ENCODE data around the gene FRMD4B.
A peak's percentile ranks its signal among the peaks of the same experiment; 100 is the strongest.

FRMD4B gene

DNA sequence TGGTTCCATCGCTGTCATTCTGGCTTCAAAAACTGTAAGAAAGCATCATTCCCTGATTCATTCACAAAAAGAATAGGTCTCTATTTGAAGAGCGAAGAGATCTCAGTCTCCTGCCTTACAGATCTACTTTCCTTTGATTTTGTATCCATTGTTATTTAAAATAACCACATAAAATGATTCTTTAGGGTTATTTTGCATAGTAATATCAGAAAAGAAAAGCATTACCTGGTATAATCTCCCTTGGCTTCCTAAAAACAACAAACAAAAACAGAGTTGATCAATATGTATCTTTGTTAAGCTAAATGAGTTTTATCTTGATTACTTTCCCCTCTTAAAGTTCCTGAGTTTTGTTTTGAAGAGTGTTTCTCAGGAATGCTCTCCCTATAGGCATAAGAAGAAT, 136.9 kb downstream of the FRMD4B start:
- no peak overlapping the region for H3K4me3 ChIP-seq (IDR thresholded peaks at IDR 0.05; ENCODE audit: insufficient read depth, low read depth, low read length)
- no peak overlapping the region for H2AFZ ChIP-seq (ENCODE audit: low read depth)
- H4K20me1 ChIP-seq (ENCODE audit: insufficient read depth) = no peaks in the 10 kb centered on the region
- H3K79me2 ChIP-seq (ENCODE audit: insufficient read depth, low read depth) = no peaks in the 10 kb centered on the region
- no peaks in the 10 kb centered on the region for H3K36me3 ChIP-seq (ENCODE audit: insufficient read depth)
- H3K27ac ChIP-seq = no peak overlapping the region
- no peak overlapping the region for H3K9ac ChIP-seq
- H3K27me3 ChIP-seq (ENCODE audit: insufficient read depth, low read depth) = no peaks in the 10 kb centered on the region
- TF ChIP-seq CTCF (conservative IDR thresholded peaks at IDR 0.05; ENCODE audit: low read depth, low read length) = no peak
- H3K4me2 ChIP-seq = no peak overlapping the region
- H3K4me1 ChIP-seq (ENCODE audit: low read depth, poor library complexity, severe bottlenecking) = peaks cover 17% of the 10 kb centered on the region

GRCh38 chr3:69248436-69248835, 137.5 kb downstream of the FRMD4B start:
- Histone ChIP-seq H3K27ac (no peak overlapping the region), H4K20me1 (ENCODE audit: insufficient read depth) (no peaks in the 10 kb centered on the region), H3K4me3 (IDR thresholded peaks at IDR 0.05; ENCODE audit: insufficient read depth, low read depth, low read length) (no peak overlapping the region), H3K36me3 (ENCODE audit: insufficient read depth) (no peaks in the 10 kb centered on the region), H3K9ac (no peak overlapping the region), H3K79me2 (ENCODE audit: insufficient read depth, low read depth) (no peaks in the 10 kb centered on the region), H3K27me3 (ENCODE audit: insufficient read depth, low read depth) (no peaks in the 10 kb centered on the region), H3K4me1 (ENCODE audit: low read depth, poor library complexity, severe bottlenecking) (peaks cover 23% of the 10 kb centered on the region), H2AFZ (ENCODE audit: low read depth) (no peak overlapping the region), H3K4me2 (no peak overlapping the region)
- no peak for TF ChIP-seq CTCF (conservative IDR thresholded peaks at IDR 0.05; ENCODE audit: low read depth, low read length)

DNA sequence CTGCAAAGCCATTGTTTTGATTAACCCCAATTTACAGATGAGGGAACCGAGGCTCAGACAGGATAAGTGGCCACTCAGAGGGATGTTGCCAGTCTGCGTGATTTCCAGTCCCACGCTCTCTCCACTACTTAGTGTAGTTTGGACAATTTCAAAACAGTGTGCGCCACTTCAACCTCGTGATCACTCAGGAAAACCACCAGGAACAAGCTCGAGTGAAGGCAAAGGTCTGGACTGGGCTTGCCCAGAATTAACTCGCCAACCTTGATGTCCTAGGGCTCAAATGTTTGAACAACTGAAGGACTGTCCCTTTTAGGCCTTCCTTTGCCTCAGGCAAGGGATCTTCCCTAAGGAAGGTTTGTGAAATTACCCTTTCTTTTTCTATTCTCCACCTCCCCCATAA, 139.3 kb downstream of the FRMD4B start:
- no peak overlapping the region for H2AFZ ChIP-seq (ENCODE audit: low read depth)
- TF ChIP-seq CTCF (conservative IDR thresholded peaks at IDR 0.05; ENCODE audit: low read depth, low read length) = no peak
- H3K27me3 ChIP-seq (ENCODE audit: insufficient read depth, low read depth) = no peaks in the 10 kb centered on the region
- no peaks in the 10 kb centered on the region for H3K79me2 ChIP-seq (ENCODE audit: insufficient read depth, low read depth)
- no peaks in the 10 kb centered on the region for H4K20me1 ChIP-seq (ENCODE audit: insufficient read depth)
- H3K4me1 ChIP-seq (ENCODE audit: low read depth, poor library complexity, severe bottlenecking) = peaks cover 39% of the 10 kb centered on the region
- no peak overlapping the region for H3K4me2 ChIP-seq
- no peak overlapping the region for H3K27ac ChIP-seq
- H3K9ac ChIP-seq = no peak overlapping the region
- no peaks in the 10 kb centered on the region for H3K36me3 ChIP-seq (ENCODE audit: insufficient read depth)
- H3K4me3 ChIP-seq (IDR thresholded peaks at IDR 0.05; ENCODE audit: insufficient read depth, low read depth, low read length) = no peak overlapping the region

- Histone ChIP-seq H2AFZ (ENCODE audit: low read depth) (peak overlapping the region; percentile 41; the same call in 1 of the 2 replicates), H3K79me2 (ENCODE audit: insufficient read depth, low read depth) (no peaks in the 10 kb centered on the region), H3K27me3 (ENCODE audit: insufficient read depth, low read depth) (no peaks in the 10 kb centered on the region), H3K4me3 (IDR thresholded peaks at IDR 0.05; ENCODE audit: insufficient read depth, low read depth, low read length) (no peak overlapping the region), H3K9ac (peak overlapping the region; percentile 65; the same call in 1 of the 2 replicates), H3K4me1 (ENCODE audit: low read depth, poor library complexity, severe bottlenecking) (peaks cover 65% of the 10 kb centered on the region), H3K36me3 (ENCODE audit: insufficient read depth) (no peaks in the 10 kb centered on the region), H3K27ac (peak overlapping the region; percentile 98), H3K4me2 (peak overlapping the region; percentile 51; the same call in 1 of the 2 replicates), H4K20me1 (ENCODE audit: insufficient read depth) (no peaks in the 10 kb centered on the region)
- no peak for TF ChIP-seq CTCF (conservative IDR thresholded peaks at IDR 0.05; ENCODE audit: low read depth, low read length)
These were observed 141.8 kb downstream of the FRMD4B start for GRCh38 chr3:69244039-69244438.
